Urothelium cell line (cell line): ENCODE measurements around the gene SGMS2.

Experiments used
- DNase-seq: peaks from one replicate; pipeline ENCODE4 v3.0.0; 2011; ENCODE audit warnings: low spot score, mixed read lengths
- FAIRE-seq: peaks from 2 replicates; lab custom pipeline; 2011; peaks lifted over from hg19 to GRCh38; lab: Jason Lieb, UNC

The SGMS2 gene

GRCh38 chr4:107824350-107825071, at the start of gene SGMS2:
Gene SGMS2, plus strand, starts transcription at chr4:107824932. Its CDS starts 70,622 bp downstream, at chr4:107895554.
- peak; percentile 92 for DNase-seq
- peak; percentile 84 for FAIRE-seq

DNA sequence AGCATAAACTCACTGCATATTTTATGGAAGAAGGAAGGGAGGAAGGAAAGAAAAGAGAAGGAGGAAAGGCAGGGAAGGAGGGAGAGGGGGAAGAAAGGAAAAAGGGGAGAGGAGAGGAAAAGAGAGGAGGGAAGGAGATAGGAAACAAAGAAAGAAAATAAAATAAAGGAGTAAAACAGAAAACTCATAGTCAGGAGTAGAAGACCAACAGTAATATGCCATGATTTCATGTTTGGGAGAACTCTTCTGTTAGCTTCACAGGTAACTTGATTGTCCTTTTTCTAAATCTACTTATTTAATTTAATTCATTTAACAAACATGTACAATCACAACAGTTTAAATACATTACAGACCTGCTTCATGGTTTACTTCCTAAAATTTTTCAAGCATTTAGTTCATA, 46.8 kb upstream of the SGMS2 start:
- DNase-seq: no peak
- FAIRE-seq: no peak

- no peak for FAIRE-seq
- no peak for DNase-seq
Observed at GRCh38 chr4:107778784-107779530, 45.8 kb upstream of the SGMS2 start.

DNA sequence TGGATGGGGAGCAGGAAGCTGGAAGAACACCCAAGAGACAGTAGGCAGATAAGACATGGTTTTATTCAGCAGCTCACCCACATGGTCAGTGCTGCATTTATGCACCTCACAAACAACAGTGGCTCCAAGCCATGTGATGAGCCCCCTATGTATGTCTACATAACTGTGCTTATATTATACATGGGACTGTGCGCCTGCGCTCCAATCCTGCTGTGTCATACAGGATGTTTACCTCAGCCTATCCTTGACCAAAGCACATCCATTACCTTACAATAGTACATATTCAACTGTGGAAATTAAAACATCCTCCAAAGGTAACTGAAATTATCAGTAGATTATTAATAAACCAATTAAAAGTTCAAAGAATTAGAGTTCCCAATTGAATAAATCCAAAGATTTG, 44.1 kb upstream of the SGMS2 start:
- FAIRE-seq: no peak
- DNase-seq: no peak

GRCh38 chr4:107791902-107792301, 32.8 kb upstream of the SGMS2 start:
- FAIRE-seq: no peak
- no peak for DNase-seq

GRCh38 chr4:107792711-107793110, 32.0 kb upstream of the SGMS2 start:
- no peak for DNase-seq
- no peak for FAIRE-seq

- FAIRE-seq (no peak), DNase-seq (no peak)
Observed at GRCh38 chr4:107793996-107794395, 30.7 kb upstream of the SGMS2 start.

DNA sequence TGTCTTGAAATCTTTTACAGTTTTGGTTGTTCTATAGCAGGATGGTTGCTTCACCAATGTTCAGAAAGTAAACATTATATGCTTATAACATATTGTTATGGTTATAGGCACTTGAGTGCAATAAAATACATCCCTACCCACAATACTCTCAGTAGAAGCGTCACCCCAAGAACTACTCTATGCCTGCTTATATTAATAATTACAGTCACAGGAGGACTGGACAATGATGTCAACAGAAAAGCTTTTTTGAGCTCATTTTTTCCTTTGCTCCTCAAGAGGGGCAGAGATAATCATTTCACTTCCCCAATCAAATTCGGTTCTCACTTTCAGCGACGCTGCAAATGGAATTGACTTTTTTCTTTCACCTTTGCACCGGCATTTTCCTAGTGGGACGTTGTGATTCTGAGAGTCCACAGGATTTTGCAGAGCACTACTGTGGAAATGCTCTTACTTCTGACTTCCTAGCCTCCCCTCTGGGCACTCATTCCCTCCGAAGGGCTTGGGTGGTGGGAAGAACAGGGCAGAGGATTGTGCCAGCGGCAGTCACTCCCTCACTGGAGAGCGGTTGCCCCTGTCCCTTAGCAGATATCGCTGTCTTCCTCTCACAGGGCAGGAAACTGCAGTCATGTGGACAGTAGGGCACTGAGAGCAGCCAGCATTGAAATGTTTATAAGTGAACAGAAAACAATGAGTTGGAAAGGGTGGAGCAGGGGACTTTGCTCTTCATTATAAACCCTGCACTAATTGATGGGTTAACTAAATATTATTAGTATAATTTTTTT, 24.9 kb upstream of the SGMS2 start:
- DNase-seq (no peak), FAIRE-seq (no peak)

GRCh38 chr4:107800706-107801105, 24.0 kb upstream of the SGMS2 start:
- DNase-seq (no peak), FAIRE-seq (no peak)

GRCh38 chr4:107801766-107802211, 22.9 kb upstream of the SGMS2 start:
- DNase-seq: peak; percentile 80
- peak; percentile 67 for FAIRE-seq

DNA sequence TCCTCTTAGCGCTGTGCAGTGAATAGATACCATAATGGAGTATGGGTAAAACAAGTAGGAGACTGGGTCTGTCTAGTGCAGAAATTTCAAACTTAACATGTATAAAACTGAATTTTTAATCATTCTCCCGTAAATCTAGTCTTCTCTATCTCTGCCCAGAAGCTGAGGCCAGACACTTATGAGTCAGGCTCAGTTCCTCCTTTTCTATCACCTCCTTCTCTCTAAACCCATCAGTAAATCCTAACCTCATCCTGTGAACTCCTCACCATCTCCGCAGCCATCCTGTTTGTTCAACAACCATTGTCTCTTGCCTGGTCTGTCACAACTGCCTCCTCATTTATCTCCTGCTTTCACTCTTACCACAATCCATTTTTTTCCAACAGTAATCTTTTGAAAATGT, 19.8 kb upstream of the SGMS2 start:
- no peak for FAIRE-seq
- DNase-seq: no peak

GRCh38 chr4:107806196-107806595, 18.5 kb upstream of the SGMS2 start:
- DNase-seq (no peak), FAIRE-seq (no peak)

DNA sequence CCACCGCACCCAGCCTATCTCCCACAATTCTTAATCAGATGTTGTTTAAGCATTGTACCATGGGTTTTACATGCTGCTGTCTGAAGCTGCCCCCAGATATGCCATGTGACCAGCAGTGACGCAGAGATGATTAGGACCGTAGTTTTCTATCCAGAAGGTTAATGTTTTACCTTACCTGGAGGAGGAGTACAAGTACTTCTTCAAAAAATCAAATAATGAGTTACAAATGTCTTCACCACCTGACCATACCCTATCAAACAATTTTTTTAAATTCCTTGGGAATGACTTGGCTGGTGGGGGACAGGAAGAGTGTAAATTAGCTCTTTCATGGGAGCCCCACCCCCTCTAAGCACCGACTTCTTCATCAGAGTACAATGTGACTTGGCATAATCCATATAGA, 16.2 kb upstream of the SGMS2 start:
- DNase-seq (no peak), FAIRE-seq (no peak)

DNA sequence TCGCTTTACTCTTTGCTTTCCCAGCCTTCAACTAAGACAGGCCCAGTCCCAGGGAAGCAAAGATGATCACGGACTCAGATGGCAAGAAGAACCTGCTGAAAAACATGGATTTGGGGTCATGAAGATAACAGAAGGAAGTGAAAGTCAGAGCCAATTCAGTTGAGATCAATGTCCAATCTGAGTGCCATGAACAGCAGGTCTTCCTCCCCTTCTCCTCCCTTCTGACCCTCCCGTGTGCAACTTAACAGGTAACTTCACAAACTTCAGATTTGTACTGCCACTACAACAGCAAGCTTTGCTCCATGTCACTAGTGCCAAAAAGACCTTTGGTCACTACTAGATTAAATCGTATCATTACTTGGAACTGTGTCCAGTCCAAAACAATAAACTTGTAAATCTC, 15.5 kb upstream of the SGMS2 start:
- DNase-seq (no peak), FAIRE-seq (no peak)

GRCh38 chr4:107814758-107815157, 10.0 kb upstream of the SGMS2 start:
- DNase-seq: no peak
- FAIRE-seq: no peak

DNA sequence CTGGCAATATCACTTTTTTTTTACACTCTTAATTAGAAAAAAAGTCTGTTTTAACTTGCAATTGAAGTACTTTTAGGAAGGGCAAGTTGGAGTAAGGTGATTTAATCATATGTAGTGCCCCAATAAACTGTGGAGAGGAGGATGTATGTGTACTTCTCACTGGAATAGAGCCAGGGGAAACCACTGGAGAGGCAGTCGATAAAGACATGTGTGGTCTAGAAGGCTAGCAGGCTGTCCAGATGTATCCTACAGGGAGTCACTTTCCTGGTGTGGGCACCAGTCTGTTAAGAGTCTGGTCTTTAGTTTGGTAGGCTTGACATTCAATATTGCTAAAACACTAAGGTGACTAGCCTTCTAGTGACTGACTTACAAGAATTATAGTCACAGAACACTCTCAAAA, 9.6 kb upstream of the SGMS2 start:
- FAIRE-seq (no peak), DNase-seq (no peak)

GRCh38 chr4:107818301-107818910, 6.3 kb upstream of the SGMS2 start:
- FAIRE-seq (no peak), DNase-seq (no peak)

DNA sequence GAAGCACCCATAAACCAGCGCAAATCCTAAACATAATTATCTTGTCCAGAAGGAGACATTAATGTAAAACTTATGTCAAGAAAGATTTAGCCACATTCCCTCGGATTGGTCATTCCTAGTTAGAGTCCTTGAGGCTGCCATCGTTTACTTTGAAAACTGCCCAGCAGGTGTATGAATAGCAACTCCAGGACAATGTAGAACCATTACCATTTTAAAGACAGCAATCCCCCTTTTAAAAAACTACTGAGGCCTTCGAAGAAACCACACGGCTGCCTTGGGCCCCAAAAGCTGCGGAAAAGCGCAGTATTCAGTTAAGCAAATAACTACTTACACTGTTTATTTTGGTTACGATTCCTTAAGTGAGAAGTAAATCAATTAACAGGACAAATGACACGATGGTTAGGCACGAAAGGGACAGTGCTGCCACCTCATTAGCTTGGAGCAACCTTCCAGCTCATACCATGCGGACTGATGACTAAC, 822 bp upstream of the SGMS2 start:
- DNase-seq: no peak
- FAIRE-seq: no peak

GRCh38 chr4:107825072-107825824, 516 bp downstream of the SGMS2 start:
- DNase-seq (peak; percentile 66), FAIRE-seq (no peak)

DNA sequence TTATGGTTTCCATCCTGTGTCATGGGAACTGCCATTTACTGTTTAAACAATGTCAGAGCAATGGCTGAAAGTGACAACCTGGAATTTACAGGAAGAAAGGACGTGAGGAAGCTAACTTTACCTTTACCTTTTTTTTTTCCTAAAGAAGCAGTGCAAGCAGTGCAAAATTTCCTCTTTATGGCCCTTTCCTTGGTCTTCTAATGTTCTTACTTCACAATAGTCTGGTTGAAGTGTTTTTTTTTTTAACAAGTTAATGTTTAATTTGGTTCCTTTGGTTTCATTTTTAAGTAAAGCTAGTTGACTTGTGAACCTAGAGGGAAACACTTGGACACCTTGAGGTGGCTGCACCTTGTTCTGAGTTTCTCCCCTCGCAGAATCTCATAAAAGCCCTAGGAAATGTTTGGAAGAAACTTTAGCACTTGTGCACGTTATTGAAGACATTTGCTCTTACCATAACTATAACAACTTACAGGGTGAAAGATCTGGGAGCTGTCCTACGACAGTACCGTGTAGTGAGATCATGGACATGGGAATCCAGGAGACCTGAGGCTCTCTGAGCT, 1.8 kb downstream of the SGMS2 start:
- DNase-seq (no peak), FAIRE-seq (no peak)
